Measurements from ENCODE around the gene DIPK1B. TPM values are rescaled to one million over a fixed set of nuclear protein-coding genes. Genes with fewer than 3 reads are reported as not detected.
"Not testable (repeated sequence)": the region's sequence is repeated elsewhere in the genome, so short reads cannot be mapped to it uniquely, and the experiment has no call there.

DIPK1B gene
- total RNA-seq, 2 donors from 2014 or later = 23.2 to 35.2 TPM

DNA sequence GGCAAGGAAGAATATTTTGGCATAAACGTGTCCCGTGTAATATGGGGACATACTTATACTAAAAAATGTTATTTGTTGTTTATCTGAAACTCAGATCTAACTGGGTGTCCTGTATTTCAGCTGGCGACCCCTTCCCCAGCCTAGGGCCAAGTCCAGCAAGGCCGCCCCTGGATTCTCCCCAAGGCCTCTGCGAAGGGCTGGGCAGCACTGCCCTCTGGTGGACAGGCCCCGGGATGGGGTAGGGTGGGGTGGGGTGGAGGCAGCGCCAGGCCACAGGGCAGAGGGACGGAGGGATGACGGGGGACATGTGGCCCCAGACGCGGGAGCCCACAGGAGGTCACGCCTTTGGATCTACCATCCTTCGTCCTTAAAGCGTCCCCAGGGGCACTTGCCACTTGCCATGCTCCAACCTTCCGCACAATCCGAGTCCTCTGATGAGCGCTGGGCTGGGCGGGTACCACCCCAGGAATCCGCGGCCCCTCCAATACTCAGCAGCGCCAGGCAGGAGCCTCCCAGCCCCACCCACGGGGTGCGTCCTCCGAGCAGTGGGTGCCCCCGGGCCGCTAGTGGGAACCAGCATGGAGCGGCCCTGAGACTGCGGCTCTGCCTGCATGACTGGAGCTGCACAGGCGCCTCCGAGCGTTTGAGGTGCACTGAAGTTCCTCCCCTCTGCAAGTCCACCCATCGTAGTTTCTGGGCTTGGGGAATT lies 18.1 kb upstream of the DIPK1B start:
- intact Hi-C loops (cut with DNase I) = loop anchor here (5.0 to 10.0 kb wide), 2 partner anchors 47 to 50 kb away; no protein-coding TSS in a partner anchor
- ATAC-seq (peak; percentile 35 to 60), DNase-seq (peak; percentile 72)

DNA sequence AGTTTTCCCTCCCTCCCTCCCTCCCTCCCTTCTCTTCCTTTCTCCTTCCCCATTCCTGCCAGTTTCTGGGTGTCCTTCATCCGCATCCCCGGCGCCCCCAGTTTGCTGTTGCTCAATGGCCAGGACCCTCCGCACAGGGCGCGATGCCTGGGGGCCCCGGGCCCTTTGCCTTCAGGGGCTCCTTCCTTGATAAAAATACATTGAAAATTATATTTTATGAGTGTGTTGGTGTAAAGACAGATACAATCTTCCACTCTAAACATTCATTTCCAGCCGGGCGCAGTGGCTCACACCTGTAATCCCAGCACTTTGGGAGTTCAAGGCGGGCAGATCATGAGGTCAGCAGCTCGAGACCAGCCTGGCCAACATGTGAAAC lies 17.5 kb upstream of the DIPK1B start:
- intact Hi-C loops (cut with DNase I) = loop anchor here (5.0 to 10.0 kb wide), 2 partner anchors 48 to 50 kb away; no protein-coding TSS in a partner anchor
- DNase-seq (no peak), ATAC-seq (no peak)

DNA sequence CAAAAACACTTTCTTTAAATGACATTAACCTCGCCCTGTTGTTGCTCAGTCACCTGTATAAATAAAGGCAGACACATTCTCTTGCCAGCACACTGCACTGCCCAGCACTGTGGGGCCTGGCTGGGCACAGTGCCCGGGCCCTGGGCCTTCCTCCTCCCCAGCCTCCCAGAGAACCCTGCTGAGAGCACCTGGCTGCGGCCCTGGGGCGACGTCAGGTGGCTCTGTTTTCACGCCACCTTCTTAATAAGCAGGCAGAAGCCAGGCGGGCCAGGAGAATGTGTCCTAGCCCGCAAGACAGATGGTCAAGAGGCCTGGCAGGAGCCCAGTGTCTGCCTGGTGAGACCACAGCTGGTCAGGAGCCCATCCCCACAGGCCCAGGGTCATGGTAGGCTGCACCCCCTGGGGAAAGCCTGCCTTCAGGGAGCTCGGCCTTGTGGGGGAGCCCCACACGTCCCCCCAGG lies 16.9 kb upstream of the DIPK1B start:
- DNase-seq = no peak
- ATAC-seq = peak in 1 of 2 donors; percentile 14
- intact Hi-C loops (cut with DNase I) = loop anchor here in 1 of 2 donors (10.0 kb wide), 1 partner anchor 51 kb away; no protein-coding TSS in a partner anchor

DNA sequence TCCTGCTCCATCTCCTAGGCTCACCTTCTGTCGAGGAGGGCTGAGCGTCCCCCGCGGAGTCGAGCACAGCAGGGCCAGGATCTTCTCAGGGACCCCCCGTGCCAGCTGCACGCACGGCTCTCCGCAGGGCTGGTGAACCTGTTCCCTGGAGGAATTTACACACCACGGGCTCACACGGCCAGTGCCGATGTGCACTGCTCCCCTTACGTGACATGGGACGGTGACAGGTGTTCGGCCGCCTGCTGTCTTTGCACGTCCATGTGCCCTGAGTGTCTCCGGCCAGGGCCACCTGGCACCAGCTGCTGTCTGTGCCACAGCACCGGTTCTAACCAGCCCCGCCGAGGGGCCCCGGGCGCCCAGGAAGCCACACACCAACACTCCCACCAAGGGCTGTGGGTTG lies 16.4 kb upstream of the DIPK1B start:
- intact Hi-C loops (cut with DNase I) = loop anchor here in 1 of 2 donors (10.0 kb wide), 1 partner anchor 51 kb away; no protein-coding TSS in a partner anchor
- no peak for ATAC-seq
- DNase-seq = peak; percentile 27

DNA sequence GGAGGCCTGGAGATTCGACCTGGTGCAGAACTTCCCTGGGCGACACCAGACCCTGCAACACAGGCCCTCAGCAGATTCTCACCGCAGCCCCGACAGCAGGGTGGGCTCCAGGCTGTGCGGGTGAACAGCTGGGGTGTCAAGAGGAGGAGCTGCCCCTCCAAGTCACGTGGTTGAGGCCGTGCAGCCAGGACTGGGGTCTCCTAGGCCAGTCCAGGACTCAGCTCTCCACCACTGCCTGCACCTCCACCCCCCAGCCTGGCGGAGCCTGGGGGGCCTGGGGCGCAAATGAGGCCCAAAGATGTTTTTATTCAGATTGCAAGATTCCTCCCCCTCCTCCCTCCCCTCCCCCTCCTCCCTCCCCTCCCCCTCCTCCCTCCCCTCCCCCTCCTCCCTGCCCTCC lies 15.9 kb upstream of the DIPK1B start:
- DNase-seq (no peak), ATAC-seq (no peak)
- intact Hi-C loops (cut with DNase I) = loop anchor here in 1 of 2 donors (10.0 kb wide), 1 partner anchor 52 kb away; no protein-coding TSS in a partner anchor

DNA sequence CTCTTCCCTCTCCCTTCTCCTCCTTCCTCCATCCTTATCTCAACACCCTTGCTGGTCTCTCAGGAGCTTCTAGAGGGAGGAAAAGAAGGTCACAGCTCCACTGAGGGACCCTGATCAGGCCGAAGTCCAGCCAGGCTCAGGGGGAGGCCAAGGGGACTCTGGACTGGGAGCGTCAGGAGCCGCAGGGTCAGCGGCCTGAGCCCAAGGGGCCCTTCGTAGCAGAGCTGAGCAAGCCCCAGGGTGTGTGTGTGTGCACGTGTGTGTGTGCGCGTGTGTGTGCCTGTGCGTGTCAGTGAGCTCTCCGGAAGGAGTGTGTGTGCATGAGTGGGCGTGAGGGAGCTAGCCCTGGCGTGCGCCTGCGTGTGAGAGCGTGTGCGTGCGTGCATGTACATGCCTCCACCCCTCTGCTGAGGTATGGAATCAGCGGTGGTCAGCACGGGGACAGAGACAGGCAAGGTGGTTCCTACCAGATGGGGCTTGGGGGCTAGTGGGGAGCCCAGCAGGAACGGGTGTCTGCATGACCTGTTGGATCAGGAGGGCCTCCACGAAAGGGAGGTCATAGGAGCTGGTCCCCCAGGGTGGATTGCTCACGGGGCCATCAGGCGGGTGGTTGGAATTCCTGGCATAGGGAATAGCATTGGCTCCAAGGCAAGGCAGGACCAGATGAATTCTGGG lies 15.1 kb upstream of the DIPK1B start:
- no peak for DNase-seq
- intact Hi-C loops (cut with DNase I) = loop anchor here in 1 of 2 donors (10.0 kb wide), 1 partner anchor 52 kb away; no protein-coding TSS in a partner anchor

DNA sequence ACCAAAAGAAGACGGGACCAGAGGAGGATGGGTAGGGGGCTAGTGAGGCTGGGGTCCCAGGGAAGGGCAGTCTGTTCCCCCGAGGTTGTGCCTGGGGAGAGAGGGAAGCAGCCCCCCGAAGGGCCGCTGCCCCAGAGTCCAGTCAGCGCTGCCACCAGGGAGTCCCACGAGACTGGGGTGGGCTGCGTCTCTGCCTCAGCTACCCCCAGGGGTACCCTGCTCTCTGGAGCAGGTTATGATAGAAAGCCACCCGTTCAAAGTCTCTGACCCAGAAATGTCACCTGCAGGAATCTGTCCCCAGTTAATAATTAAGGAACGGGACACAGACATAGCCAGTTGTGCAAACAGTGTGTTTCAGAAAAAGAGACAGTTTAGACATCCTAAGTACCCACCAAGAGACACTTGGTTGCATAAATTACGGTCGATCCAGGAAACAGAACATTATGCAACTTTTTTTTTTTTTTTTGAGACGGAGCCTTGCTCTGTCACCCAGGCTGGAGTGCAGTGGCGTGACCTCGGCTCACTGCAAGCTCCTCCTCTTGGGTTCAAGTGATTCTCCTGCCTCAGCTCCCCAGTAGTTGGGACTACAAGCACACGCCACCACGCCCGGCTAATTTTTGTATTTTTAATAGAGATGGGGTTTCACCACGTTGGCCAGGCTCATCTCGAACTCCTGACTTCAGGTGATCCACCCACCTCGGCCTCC lies 14.4 kb upstream of the DIPK1B start:
- intact Hi-C loops (cut with DNase I) = loop anchor here in 1 of 2 donors (10.0 kb wide), 1 partner anchor 53 kb away; no protein-coding TSS in a partner anchor
- DNase-seq (no peak), ATAC-seq (peak in 1 of 2 donors; percentile 19)

More for the DNA sequence above, 15.1 kb upstream of the DIPK1B start:
- no peak for ATAC-seq

DNA sequence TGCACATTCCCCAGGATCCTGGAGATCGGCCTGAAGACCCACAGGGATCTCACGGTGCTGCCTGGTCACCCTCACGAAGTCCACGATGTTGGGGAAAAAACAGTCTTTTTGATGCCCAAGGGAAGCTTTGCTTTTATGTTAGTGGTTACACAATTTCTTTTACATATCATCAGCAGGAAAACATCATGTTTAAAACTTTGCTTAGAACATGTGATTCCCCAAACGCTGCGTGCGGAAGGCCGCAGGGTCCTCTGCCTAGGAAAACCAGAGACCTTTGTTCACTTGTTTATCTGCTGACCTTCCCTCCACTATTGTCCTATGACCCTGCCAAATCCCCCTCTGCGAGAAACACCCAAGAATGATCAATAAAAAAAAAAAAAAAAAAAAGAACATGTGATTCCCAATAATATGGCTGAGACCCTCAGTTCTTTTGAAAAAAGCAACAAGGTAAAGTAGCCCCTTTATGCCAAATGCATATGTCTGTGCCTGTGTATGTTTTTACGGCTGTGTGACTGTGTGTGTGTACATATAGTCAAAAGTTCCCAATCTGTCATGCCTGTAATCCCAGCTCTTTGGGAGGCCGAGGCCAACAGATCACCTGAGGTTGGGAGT lies 13.6 kb upstream of the DIPK1B start:
- no peak for DNase-seq
- no peak for ATAC-seq
- intact Hi-C loops (cut with DNase I) = loop anchor here in 1 of 2 donors (10.0 kb wide), 1 partner anchor 54 kb away; no protein-coding TSS in a partner anchor

DNA sequence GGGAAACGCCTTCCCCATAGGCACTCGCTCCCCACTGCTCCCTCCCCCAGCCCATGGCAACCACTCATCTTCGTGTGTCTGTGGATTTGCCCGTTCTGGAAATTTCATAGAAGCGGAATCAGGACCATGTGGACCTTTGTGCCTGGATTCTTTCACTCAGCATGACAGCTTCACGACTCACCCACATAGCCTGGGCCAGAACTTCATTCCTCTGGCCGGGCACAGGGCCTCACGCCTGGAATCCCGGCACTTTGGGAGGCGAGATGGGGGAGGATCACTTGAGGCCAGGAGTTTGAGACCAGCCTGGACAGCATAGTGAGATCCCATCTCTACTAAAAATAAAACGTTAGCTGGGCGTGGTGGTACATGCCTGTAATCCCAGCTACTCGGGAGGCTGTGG lies 12.1 kb upstream of the DIPK1B start:
- intact Hi-C loops (cut with DNase I) = no loop called here
- DNase-seq (no peak), ATAC-seq (no peak)

DNA sequence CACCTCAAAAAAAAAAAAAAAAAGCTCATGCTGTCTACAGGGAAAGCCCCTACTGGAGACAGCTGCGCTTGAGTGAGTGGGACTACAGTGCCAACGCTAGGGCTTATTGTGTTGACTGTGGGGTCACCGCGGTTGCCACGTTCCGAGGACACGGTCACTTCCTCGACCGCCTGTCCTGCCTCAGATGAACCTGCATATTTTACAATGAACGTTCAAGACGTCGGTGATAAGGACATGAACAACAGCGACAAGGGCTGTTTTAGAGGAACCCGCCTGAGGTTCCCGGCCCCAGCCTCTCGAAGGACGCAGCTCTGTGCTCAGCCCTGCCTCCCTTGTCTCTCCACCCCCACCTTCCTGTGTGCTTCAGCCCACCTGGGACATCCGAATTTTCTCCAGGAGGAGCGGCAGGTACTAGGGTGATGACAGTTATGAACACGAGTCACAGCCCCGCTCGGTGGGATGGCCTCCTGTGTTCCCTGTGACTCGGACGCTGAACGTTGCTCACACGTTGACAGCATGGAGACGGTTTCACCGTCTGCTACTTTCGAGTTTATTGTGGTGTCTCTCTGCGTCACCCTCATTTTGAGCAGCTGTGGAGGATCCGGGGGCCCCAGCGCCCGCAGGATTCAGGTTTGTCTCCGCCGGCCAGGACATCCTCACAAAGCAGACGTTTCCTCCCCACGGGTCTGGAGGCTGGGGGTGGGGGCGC lies 11.3 kb upstream of the DIPK1B start:
- ATAC-seq (peak in 1 of 2 donors; percentile 8), DNase-seq (no peak)
- intact Hi-C loops (cut with DNase I) = no loop called here

DNA sequence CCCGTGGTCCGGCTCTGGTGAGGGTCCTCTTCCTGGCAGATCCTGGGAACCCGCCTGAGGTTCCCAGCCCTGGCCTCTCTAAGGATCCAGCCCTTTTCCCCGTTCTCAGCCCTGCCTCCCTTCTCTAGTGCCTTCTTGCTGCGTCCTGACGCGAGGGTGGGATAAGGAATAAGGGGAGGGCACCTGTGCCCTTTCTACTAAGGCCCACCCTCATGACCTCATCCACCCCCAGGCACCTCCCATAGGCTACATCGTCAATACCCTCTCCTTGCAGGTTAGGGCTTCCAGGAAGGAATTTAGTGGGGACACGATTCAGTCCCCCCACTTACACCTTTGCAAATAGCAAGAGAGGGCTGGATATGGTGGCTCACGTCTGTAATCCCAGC lies 10.7 kb upstream of the DIPK1B start:
- intact Hi-C loops (cut with DNase I) = no loop called here
- DNase-seq (no peak), ATAC-seq (no peak)

DNA sequence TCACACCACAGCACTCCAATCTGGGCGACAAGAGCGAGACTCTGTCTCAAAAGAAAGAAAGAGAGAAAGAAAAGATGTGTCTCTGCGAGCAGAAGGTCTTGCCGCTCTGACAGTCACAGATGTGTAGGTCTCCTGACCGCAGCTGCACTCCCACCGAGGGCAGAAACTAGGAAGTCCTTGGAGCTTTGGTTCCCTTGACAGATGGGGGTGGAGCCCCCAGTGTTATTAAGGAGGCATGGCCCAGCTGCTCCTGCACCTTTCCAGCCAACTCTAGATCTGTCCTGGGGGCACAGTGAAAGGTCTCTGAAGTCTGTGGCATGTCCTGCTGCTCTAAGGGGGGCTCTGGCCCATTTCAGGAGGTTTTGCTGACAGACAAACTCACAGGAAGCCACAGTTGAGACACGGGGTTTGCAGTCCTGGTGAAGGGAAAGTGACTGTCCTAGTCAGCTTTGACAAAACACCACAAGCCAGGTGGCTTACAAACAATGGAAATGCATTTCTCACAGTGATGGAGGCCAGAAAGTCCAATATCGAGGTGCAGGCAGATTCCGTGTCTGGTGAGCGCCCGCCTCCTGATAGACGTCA lies 9.0 kb upstream of the DIPK1B start:
- DNase-seq = no peak
- intact Hi-C loops (cut with DNase I) = no loop called here
- no peak for ATAC-seq

DNA sequence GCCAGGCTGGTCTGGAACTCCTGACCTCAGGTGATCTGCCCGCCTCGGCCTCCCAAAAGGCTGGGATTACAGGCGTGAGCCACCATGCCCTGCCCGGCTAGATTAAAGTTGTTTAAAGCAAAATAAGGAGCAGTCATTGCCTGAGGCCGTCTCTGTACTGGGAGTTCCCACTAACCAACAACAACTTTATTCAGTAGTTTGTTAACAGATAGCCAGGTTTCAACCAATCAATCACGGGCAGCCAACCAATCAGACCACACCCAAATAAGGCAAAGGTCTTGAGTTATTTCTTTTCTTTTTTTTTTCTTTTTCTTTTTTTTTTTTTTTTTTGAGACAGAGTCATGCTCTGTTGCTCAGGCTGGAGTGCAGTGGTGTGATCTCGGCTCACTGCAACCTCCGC lies 7.6 kb upstream of the DIPK1B start:
- ATAC-seq; intact Hi-C loops (cut with DNase I); DNase-seq: not testable (repeated sequence)

DNA sequence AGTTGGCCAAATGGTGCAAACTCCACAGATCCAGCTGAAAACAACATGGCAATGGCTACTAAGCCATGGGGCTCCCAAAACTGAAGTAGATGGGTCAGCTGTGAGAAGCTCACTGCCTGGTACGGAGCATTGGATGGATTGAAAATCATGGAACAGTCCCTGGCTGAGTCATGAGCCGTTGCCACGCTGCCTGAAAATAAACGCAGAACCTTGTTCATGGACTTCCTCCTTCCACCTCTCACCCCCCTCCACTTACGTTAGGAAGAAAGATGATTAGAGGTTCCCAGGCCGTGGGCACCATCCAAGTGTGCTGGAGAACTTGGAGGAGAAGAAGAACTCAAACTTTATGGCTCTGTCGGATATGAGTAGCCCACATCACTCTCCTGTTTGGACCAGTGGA lies 6.8 kb upstream of the DIPK1B start:
- intact Hi-C loops (cut with DNase I) = no loop called here
- DNase-seq (no peak), ATAC-seq (no peak)

DNA sequence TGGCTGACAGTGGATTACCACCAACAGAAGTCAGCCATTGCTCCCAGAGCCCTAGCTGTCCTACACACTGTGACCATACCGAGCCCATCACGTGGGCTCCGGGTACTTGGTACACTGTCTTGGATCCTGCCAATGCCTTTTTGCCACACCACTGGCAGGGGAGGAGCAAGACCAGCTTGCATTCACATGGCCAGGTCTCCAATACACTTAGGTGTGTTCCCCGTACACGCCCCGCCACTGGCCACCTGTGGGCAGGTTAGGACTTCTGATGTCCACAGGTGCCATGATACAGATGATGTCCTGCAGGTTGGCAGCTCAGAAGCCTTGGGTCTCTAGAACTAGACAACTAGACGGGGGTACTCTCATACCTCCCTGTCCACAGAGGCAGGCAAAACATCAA lies 5.4 kb upstream of the DIPK1B start:
- DNase-seq (no peak), ATAC-seq (no peak)
- intact Hi-C loops (cut with DNase I) = no loop called here

DNA sequence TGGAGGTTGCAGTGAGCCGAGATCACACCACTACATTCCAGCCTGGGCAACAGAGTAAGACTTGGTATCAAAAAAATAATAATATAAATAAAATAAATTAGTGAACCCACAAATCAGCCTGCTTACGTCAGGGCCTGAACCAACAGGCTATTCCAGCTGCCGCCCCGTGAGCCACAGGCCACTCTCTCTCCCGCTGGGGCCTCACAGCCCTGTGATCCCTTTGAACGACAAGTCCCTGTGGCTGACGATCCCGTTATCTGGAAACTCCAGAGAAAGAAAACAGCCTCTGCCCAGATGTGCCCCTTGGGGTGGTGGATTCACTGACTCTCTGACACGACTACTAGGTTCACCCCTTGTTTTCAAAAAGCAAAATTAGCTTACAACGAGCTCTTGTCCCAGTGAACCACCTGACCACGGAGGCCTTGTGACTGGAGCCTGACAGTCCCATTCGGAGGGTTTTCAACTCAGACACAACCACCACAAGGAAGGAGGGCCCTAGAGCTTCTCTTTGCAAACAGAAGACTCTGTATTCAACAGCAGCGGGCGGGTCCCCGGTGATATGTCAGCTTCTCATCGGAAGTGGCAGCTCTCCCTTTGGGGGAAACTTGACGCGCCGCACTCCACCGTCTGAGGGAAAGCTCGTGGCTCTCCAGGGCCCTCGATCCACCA lies 4.4 kb upstream of the DIPK1B start:
- no peak for ATAC-seq
- DNase-seq = no peak
- intact Hi-C loops (cut with DNase I) = no loop called here

DNA sequence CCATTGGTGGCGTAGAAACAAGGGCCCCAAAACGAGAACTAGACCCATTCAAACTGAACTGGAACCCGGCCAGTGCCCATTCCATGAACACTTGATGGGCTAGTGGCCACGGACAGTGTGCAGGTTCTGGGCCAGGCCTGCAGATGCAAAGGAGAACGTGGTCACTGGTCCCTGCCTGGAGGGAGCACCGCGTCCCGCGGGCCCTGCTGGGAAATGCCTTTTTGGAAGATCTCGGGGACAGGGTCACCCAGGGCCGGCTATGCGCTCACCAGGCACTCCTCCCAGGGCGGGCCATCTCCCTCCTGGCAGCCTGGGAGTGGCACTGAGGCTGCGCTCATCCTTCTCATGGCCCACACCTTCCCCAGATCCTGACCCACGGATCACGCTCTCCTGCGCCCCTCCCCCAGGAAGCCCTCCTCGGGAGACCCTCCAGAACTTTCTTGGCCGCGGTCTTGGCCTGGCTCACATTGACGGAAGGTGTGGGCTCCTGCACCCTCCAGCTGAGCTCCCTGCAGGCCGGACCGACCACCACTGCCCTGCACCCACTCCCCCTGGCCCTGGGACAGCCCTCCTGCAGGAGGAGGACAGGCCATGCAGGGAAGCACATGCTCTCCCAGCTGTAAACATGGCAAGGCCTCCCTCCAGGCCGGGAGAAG lies 2.8 kb upstream of the DIPK1B start:
- no peak for DNase-seq
- no peak for ATAC-seq
- intact Hi-C loops (cut with DNase I) = no loop called here

Measured in left cardiac atrium (tissue), 4 donors.